Measurements from ENCODE around the gene EIF4E1B.

The EIF4E1B gene

DNA sequence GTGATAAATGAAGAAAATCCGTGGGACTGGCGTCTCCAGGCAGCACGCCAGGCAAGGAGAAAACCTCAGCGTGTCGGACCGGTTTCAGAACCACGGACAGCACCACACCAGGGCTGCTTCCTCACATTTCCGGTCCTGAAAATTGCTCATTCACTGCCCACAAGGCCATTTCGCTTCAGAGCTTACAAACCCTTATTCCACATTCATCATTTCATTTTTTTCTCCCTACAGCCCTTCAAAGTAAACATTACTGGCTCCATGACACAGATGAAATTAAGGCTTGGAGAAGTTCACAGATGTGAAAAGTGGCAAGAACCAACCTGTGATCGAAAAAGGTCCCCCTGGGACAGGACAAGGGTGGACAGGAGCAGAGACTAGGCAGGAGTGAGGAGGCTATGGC, 19.0 kb upstream of the EIF4E1B start:
- Histone ChIP-seq H3K79me1 (ENCODE audit: low read length) (no peaks in the 10 kb centered on the region), H3K4ac (ENCODE audit: low read depth, low read length) (no peak overlapping the region), H3K4me3 (ENCODE audit: low read depth, low read length) (no peak overlapping the region), H3K4me2 (ENCODE audit: low read length) (no peak overlapping the region), H2BK5ac (ENCODE audit: low read depth, low read length, poor library complexity) (no peak overlapping the region), H4K8ac (ENCODE audit: low read depth, low read length) (no peak overlapping the region), H2AFZ (ENCODE audit: insufficient read depth, low read length, poor library complexity) (no peak overlapping the region), H3K18ac (ENCODE audit: low read length) (no peak overlapping the region), H3K36me3 (ENCODE audit: control insufficient read depth in 1 of 2, insufficient read depth in 2 of 2, low read length in 2 of 2) (no peaks in the 10 kb centered on the region), H3K14ac (ENCODE audit: low read length) (no peak overlapping the region), H2BK12ac (ENCODE audit: low read length) (no peak overlapping the region), H3K27ac (ENCODE audit: low read depth, low read length) (no peak overlapping the region), H3K23ac (ENCODE audit: low read length) (no peak overlapping the region), H2AK5ac (ENCODE audit: low read length) (no peak overlapping the region), H3K4me1 (ENCODE audit: control insufficient read depth in 1 of 2, insufficient read depth in 2 of 2, low read length in 2 of 2) (peaks cover 4 to 7% of the 10 kb centered on the region in 2 experiments), H3K9me3 (ENCODE audit: insufficient read depth, low read depth, low read length) (no peaks in the 10 kb centered on the region), H4K91ac (ENCODE audit: low read depth, low read length) (no peak overlapping the region), H3K79me2 (ENCODE audit: control insufficient read depth, insufficient read depth, low read length, poor library complexity) (no peaks in the 10 kb centered on the region), H2BK120ac (ENCODE audit: insufficient read depth, low read length, poor library complexity) (no peak overlapping the region), H3K27me3 (ENCODE audit: insufficient read depth, low read length) (no peaks in the 10 kb centered on the region), H3K9ac (ENCODE audit: low read length) (no peak overlapping the region), H4K12ac (ENCODE audit: low read depth, low read length) (no peak overlapping the region)
- WGBS (ENCODE audit: extremely low coverage, insufficient coverage, insufficient read length), result no CpG with 5 or more reads among the region's 10 CpGs
- DNase-seq, result peak; percentile 67 to 87

GRCh38 chr5:176612008-176612407, 18.5 kb upstream of the EIF4E1B start:
- Histone ChIP-seq H3K79me1 (ENCODE audit: low read length) (no peaks in the 10 kb centered on the region), H3K79me2 (ENCODE audit: control insufficient read depth, insufficient read depth, low read length, poor library complexity) (no peaks in the 10 kb centered on the region), H4K12ac (ENCODE audit: low read depth, low read length) (no peak overlapping the region), H3K4ac (ENCODE audit: low read depth, low read length) (no peak overlapping the region), H3K9me3 (ENCODE audit: insufficient read depth, low read depth, low read length) (no peaks in the 10 kb centered on the region), H4K91ac (ENCODE audit: low read depth, low read length) (no peak overlapping the region), H2BK5ac (ENCODE audit: low read depth, low read length, poor library complexity) (no peak overlapping the region), H3K27ac (ENCODE audit: low read depth, low read length) (no peak overlapping the region), H2BK120ac (ENCODE audit: insufficient read depth, low read length, poor library complexity) (no peak overlapping the region), H2AFZ (ENCODE audit: insufficient read depth, low read length, poor library complexity) (no peak overlapping the region), H3K14ac (ENCODE audit: low read length) (no peak overlapping the region), H3K9ac (ENCODE audit: low read length) (no peak overlapping the region), H3K4me2 (ENCODE audit: low read length) (no peak overlapping the region), H4K8ac (ENCODE audit: low read depth, low read length) (no peak overlapping the region), H2BK12ac (ENCODE audit: low read length) (no peak overlapping the region), H2AK5ac (ENCODE audit: low read length) (no peak overlapping the region), H3K18ac (ENCODE audit: low read length) (no peak overlapping the region), H3K4me3 (ENCODE audit: low read depth, low read length) (no peak overlapping the region), H3K4me1 (ENCODE audit: control insufficient read depth in 1 of 2, insufficient read depth in 2 of 2, low read length in 2 of 2) (peaks cover 4 to 7% of the 10 kb centered on the region in 2 experiments), H3K23ac (ENCODE audit: low read length) (no peak overlapping the region), H3K27me3 (ENCODE audit: insufficient read depth, low read length) (no peaks in the 10 kb centered on the region), H3K36me3 (ENCODE audit: control insufficient read depth in 1 of 2, insufficient read depth in 2 of 2, low read length in 2 of 2) (no peaks in the 10 kb centered on the region)
- WGBS (ENCODE audit: extremely low coverage, insufficient coverage, insufficient read length), result no CpG with 5 or more reads among the region's 6 CpGs
- DNase-seq, result no peak

GRCh38 chr5:176612855-176613254, 17.6 kb upstream of the EIF4E1B start:
- no peak overlapping the region for H4K12ac ChIP-seq (ENCODE audit: low read depth, low read length)
- no peaks in the 10 kb centered on the region for H3K79me2 ChIP-seq (ENCODE audit: control insufficient read depth, insufficient read depth, low read length, poor library complexity)
- no peak overlapping the region for H3K4ac ChIP-seq (ENCODE audit: low read depth, low read length)
- no peak overlapping the region for H4K91ac ChIP-seq (ENCODE audit: low read depth, low read length)
- no peak overlapping the region for H2BK12ac ChIP-seq (ENCODE audit: low read length)
- no peak overlapping the region for H3K18ac ChIP-seq (ENCODE audit: low read length)
- H2AFZ ChIP-seq (ENCODE audit: insufficient read depth, low read length, poor library complexity), result no peak overlapping the region
- no peak overlapping the region for H3K4me3 ChIP-seq (ENCODE audit: low read depth, low read length)
- H3K27ac ChIP-seq (ENCODE audit: low read depth, low read length), result no peak overlapping the region
- H3K79me1 ChIP-seq (ENCODE audit: low read length), result no peaks in the 10 kb centered on the region
- no peak overlapping the region for H2AK5ac ChIP-seq (ENCODE audit: low read length)
- H3K27me3 ChIP-seq (ENCODE audit: insufficient read depth, low read length), result peaks cover under 1% of the 10 kb centered on the region
- no peak overlapping the region for H2BK5ac ChIP-seq (ENCODE audit: low read depth, low read length, poor library complexity)
- peaks cover 4 to 7% of the 10 kb centered on the region in 2 experiments for H3K4me1 ChIP-seq (ENCODE audit: control insufficient read depth in 1 of 2, insufficient read depth in 2 of 2, low read length in 2 of 2)
- no peak overlapping the region for H2BK120ac ChIP-seq (ENCODE audit: insufficient read depth, low read length, poor library complexity)
- peak; percentile 58 to 59 for DNase-seq
- H3K4me2 ChIP-seq (ENCODE audit: low read length), result no peak overlapping the region
- no peak overlapping the region for H3K9ac ChIP-seq (ENCODE audit: low read length)
- no peak overlapping the region for H3K23ac ChIP-seq (ENCODE audit: low read length)
- no peaks in the 10 kb centered on the region for H3K36me3 ChIP-seq (ENCODE audit: control insufficient read depth in 1 of 2, insufficient read depth in 2 of 2, low read length in 2 of 2)
- no CpG with 5 or more reads among the region's 2 CpGs for WGBS (ENCODE audit: extremely low coverage, insufficient coverage, insufficient read length)
- H3K9me3 ChIP-seq (ENCODE audit: insufficient read depth, low read depth, low read length), result peaks cover 2% of the 10 kb centered on the region
- H4K8ac ChIP-seq (ENCODE audit: low read depth, low read length), result no peak overlapping the region
- no peak overlapping the region for H3K14ac ChIP-seq (ENCODE audit: low read length)

DNA sequence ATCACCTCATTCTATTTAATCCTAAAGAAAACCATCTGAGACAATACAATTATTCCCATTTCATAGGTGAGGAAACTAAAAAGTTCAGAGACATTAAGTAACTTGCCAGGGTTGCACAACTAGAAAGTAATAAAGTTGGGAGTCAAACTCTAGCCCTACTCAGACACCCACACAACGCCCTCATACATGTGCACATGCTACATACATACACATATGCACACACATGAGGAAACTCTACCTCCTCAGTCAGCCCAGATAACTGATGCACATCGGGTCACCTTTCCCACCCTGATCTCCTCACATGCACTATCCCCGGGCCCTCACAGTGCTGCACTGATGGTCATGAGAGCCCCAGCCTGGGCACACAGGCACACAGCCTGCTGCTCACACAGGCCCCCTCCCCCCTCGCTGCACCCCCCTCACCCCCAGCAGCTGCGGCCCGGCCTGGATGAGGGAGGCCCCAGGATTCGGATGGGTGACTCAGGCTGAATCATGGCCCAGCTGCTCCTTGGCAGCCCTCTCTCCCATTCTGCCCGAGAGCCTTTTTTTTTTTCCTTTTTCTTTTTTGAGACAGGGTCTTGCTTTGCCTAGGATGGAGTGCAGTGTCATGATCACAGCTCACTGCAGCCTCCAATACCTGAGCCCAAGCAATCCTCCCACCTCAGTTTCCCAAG, 15.5 kb upstream of the EIF4E1B start:
- no peak overlapping the region for H4K91ac ChIP-seq (ENCODE audit: low read depth, low read length)
- H3K4me3 ChIP-seq (ENCODE audit: low read depth, low read length), result no peak overlapping the region
- peaks cover 16% of the 10 kb centered on the region for H3K9me3 ChIP-seq (ENCODE audit: insufficient read depth, low read depth, low read length)
- peaks cover 21% of the 10 kb centered on the region for H3K27me3 ChIP-seq (ENCODE audit: insufficient read depth, low read length)
- H2BK5ac ChIP-seq (ENCODE audit: low read depth, low read length, poor library complexity), result no peak overlapping the region
- no peaks in the 10 kb centered on the region for H3K79me1 ChIP-seq (ENCODE audit: low read length)
- H3K79me2 ChIP-seq (ENCODE audit: control insufficient read depth, insufficient read depth, low read length, poor library complexity), result no peaks in the 10 kb centered on the region
- H3K9ac ChIP-seq (ENCODE audit: low read length), result no peak overlapping the region
- no peak overlapping the region for H3K4ac ChIP-seq (ENCODE audit: low read depth, low read length)
- peaks cover 0 to 3% of the 10 kb centered on the region in 2 experiments for H3K4me1 ChIP-seq (ENCODE audit: control insufficient read depth in 1 of 2, insufficient read depth in 2 of 2, low read length in 2 of 2)
- H3K23ac ChIP-seq (ENCODE audit: low read length), result no peak overlapping the region
- H4K12ac ChIP-seq (ENCODE audit: low read depth, low read length), result no peak overlapping the region
- no peak overlapping the region for H4K8ac ChIP-seq (ENCODE audit: low read depth, low read length)
- no peaks in the 10 kb centered on the region for H3K36me3 ChIP-seq (ENCODE audit: control insufficient read depth in 1 of 2, insufficient read depth in 2 of 2, low read length in 2 of 2)
- H2BK120ac ChIP-seq (ENCODE audit: insufficient read depth, low read length, poor library complexity), result no peak overlapping the region
- no peak overlapping the region for H3K18ac ChIP-seq (ENCODE audit: low read length)
- H2AFZ ChIP-seq (ENCODE audit: insufficient read depth, low read length, poor library complexity), result no peak overlapping the region
- no peak overlapping the region for H3K4me2 ChIP-seq (ENCODE audit: low read length)
- no peak overlapping the region for H3K14ac ChIP-seq (ENCODE audit: low read length)
- no peak overlapping the region for H2BK12ac ChIP-seq (ENCODE audit: low read length)
- no CpG with 5 or more reads among the region's 8 CpGs for WGBS (ENCODE audit: extremely low coverage, insufficient coverage, insufficient read length)
- DNase-seq, result no peak
- no peak overlapping the region for H2AK5ac ChIP-seq (ENCODE audit: low read length)
- H3K27ac ChIP-seq (ENCODE audit: low read depth, low read length), result no peak overlapping the region

Data from trophoblast cell (in vitro differentiated cells and primary cell).